VCaP (cell line): ENCODE results near the gene UBE2E1.
A peak's percentile ranks its signal among the peaks of the same experiment; 100 is the strongest.

Experiments
- H3K27ac ChIP-seq: fragments of 450-650 bp; 2 replicates; pipeline ENCODE4 v1.5.1; 2017
- TF ChIP-seq, protein P1 (sequence below): fragments of 450-650 bp; conservative IDR thresholded peaks from 2 replicates; pipeline ENCODE4 v1.5.1; 2017; ENCODE audit warnings: mild to moderate bottlenecking, moderate library complexity

Gene UBE2E1

DNA sequence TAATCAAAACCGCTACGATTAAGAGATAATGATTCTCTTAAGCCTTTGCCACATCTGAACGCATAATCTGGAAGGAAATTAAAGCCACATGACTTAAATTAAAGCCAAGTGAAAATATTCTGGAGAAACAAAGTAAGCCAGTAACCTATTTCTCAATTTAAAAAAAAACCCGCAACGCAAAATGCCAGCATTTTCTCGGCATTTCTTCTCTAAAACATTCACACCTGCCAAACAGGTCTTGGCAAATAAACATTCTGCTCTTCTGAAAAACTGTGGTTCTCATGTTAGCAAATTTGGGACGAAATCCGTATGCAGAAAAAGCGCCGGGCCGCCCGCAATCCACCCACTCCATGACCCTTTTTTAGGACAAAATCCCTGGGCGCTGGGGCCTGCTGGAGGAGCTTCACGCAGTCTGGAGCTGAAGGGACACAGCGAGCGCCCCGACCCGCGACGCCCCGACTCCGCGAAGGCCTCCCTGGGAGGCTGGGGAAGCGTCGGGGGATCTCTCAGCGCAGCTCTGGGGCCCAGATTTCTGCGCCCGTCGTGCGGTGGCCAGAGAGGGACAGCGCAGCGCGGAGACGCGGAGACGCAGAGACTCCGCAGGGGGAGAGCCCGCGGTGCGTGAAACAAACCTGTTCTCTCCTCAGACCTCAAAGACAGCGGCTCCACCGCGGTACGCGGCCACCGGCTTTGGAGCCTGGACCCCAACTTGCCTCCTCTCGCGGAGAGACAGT, 110.6 kb downstream of the UBE2E1 start:
- peak overlapping the region; percentile 91 for H3K27ac ChIP-seq
- TF ChIP-seq, protein P1, sequence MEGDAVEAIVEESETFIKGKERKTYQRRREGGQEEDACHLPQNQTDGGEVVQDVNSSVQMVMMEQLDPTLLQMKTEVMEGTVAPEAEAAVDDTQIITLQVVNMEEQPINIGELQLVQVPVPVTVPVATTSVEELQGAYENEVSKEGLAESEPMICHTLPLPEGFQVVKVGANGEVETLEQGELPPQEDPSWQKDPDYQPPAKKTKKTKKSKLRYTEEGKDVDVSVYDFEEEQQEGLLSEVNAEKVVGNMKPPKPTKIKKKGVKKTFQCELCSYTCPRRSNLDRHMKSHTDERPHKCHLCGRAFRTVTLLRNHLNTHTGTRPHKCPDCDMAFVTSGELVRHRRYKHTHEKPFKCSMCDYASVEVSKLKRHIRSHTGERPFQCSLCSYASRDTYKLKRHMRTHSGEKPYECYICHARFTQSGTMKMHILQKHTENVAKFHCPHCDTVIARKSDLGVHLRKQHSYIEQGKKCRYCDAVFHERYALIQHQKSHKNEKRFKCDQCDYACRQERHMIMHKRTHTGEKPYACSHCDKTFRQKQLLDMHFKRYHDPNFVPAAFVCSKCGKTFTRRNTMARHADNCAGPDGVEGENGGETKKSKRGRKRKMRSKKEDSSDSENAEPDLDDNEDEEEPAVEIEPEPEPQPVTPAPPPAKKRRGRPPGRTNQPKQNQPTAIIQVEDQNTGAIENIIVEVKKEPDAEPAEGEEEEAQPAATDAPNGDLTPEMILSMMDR, result no peak

DNA sequence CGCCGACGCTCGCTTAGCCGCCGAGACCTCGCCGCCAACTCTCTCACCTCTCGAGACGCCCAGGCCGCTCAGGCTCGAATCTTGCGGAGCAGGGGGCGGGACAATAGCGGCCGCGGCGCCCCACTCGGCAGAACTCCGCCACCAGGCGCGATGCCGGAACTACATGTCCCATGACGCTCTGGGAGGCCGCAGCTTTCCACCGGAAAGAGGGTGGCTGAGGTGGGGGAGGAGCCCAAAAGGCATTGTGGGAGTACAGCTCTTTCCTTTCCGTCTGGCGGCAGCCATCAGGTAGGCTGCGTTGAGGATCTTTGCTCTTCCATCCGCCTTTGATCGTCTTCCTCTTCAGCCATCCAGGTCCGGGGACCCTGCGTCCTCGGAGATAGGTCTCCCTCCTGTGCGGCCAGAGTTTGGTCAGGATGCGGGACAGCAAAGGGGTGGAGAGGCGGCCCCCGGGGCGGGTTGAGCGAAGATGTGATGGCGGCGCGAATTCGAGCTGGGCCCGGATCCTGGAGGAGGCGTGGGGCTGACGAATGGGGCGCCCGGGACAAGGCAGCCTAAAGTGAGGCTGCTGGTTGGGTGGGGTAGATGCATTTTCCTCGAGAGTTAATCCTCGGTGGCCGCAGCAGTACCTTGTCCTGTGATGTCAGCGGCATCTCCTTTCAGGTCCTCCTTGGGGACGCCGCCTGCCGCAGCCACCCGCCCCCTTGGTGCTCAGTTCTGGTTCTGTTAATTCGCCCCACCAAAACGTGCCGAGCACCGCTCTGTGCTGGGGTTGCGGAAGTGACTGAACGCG, 111.3 kb downstream of the UBE2E1 start, which contains the start of the genes NKIRAS1 and RPL15:
NKIRAS1 (minus strand) TSS at position 105 of the 793 bp plus-strand sequence. CDS start 6,086 bp downstream, outside the sequence.
RPL15 (plus strand) TSS at position 247 of the 793 bp plus-strand sequence. CDS start 728 bp downstream, outside the sequence.
- H3K27ac ChIP-seq, result peak within 1 kb of the TSS; percentile 91

DNA sequence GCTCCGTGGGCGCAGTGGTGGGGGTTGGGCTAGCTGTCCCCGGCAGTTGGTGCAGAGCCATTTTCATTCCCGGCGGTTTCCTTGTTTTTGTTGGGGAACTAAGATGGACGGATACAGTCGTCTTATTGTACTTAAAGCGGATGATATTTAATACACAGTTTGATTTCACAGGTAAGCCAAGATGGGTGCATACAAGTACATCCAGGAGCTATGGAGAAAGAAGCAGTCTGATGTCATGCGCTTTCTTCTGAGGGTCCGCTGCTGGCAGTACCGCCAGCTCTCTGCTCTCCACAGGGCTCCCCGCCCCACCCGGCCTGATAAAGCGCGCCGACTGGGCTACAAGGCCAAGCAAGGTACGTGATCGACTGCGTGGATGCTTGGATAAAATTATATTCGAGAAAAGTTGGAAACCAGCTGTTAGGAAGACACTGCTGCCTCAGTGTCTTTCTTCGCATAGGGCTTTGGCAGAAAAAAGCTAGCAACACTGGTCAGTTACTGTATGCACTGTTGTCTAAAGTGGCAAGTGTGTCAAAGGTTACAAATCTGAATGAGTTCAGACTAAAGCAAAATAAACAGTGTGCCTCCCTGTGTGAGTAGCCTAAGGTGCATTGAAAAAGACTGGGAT, 112.0 kb downstream of the UBE2E1 start:
- peak overlapping the region; percentile 91 for H3K27ac ChIP-seq

More for the DNA sequence above, 111.3 kb downstream of the UBE2E1 start, which contains the start of the genes NKIRAS1 and RPL15:
- TF ChIP-seq, protein P1, result 0 out of 2 replicates have a peak, but pooled peaks have one; percentile 24

DNA sequence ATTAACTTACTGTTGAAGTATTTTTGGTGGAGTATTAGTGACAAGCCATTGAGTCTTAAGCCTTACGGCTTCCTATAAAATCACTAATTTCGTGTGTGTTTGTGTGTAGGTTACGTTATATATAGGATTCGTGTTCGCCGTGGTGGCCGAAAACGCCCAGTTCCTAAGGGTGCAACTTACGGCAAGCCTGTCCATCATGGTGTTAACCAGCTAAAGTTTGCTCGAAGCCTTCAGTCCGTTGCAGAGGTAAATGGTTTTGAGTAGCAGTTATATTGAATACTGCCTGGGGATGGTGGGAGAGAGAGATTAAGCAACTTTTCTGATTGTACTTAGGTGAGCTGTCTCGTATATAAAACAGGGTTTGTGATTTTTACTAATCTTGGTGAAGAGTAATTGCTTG, 112.6 kb downstream of the UBE2E1 start:
- H3K27ac ChIP-seq, result peak overlapping the region; percentile 91

DNA sequence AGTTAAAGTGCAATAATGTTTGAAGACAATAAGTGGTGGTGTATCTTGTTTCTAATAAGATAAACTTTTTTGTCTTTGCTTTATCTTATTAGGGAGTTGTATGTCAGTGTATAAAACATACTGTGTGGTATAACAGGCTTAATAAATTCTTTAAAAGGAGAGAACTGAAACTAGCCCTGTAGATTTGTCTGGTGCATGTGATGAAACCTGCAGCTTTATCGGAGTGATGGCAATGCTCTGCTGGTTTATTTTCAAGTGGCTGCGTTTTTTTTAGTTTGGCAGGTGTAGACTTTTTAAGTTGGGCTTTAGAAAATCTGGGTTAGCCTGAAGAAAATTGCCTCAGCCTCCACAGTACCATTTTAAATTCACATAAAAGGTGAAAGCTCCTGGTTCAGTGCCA, 113.9 kb downstream of the UBE2E1 start:
- peak overlapping the region; percentile 91; the same call in 1 of the 2 replicates for H3K27ac ChIP-seq
- TF ChIP-seq, protein P1, result no peak

DNA sequence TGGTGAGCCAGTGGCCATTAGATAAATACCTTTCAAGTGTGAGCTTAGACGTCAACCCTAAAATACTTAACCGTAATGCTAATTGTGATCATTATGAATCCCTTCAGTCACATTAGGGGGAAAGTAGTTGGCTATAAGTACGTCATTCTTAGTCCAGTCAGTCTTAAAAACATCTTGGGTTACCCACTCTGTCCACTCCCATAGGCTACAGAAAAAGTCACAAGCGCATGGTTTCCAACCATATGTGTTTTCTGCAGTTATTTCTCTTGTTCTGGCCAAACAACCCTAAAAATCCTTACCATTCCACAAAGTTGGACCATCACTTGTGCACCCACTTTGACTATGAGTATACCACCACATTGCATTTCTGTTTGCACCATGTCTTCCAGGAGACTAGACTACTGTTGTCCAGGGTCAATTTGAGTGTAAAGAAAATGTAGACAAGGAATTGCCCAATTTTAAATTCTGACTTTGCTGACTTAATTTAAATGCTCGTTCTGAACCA, 114.4 kb downstream of the UBE2E1 start:
- TF ChIP-seq, protein P1, result no peak
- H3K27ac ChIP-seq, result peak overlapping the region; percentile 91; the same call in 1 of the 2 replicates

DNA sequence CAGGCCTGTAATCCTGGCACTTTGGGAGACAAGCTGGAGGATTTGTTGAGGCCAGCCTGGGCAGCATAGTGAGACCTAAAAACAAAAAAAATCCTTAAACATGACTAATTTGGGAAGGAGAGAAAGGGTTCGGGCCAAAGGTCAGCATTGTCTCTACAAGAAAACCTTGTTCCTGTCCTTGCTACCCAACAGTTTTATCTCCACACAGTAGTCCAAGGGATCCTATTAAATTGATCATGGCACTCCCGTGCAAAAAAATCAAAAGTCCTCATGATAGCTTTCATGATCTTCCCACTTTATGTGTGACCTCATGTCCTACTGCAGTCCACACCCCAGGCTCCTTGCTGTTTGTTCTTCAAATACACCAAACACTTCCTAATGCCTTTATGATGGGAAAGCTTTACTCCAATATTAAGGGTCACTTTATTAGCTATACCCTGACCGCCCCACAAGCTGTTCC, 115.3 kb downstream of the UBE2E1 start:
- H3K27ac ChIP-seq, result no peak overlapping the region
- TF ChIP-seq, protein P1, result no peak

DNA sequence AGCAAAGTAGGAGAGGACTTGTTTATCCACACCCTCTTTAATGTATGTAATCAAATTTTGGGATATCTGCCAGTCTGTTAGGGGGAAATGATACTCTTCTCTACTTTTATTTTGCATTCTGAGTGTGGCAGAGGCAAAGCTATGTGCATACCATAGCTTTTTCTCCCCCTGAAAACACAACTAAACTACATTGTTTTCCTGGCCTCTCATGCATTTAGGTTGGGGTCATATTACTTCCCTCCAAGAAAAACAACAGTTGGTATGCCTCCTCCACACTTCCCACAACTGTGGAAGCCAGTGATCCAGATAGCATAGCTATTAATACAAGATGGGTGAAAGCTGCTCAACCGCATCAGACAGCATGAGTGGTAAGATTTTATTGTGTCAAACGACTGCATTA, 118.0 kb downstream of the UBE2E1 start:
- H3K27ac ChIP-seq, result no peak overlapping the region
- TF ChIP-seq, protein P1, result no peak
